Neural crest cell (in vitro differentiated cells): ENCODE results near the gene CES4A. TPM values are rescaled to one million over a fixed set of nuclear protein-coding genes. Genes with fewer than 3 reads are reported as not detected.
"Not testable (repeated sequence)": the region's sequence is repeated elsewhere in the genome, so short reads cannot be mapped to it uniquely, and the experiment has no call there.

ENCODE experiments used
- DNase-seq: peaks from one replicate; pipeline ENCODE4 v3.0.0; 2021; ENCODE audit warnings: low read depth, mixed read lengths, low spot score
- H3K27ac Mint-ChIP-seq: one replicate; pipeline ENCODE4 v1.8.0; 2021; ENCODE audit warnings: mild to moderate bottlenecking, mixed read lengths; ENCODE audit not compliant: unreplicated experiment
- H3K27me3 Mint-ChIP-seq: 2 replicates; pipeline ENCODE4 v1.8.0; 2021; ENCODE audit warnings: low read depth, mild to moderate bottlenecking, mixed read lengths
- H3K36me3 Mint-ChIP-seq: 2 replicates; pipeline ENCODE4 v1.8.0; 2021; ENCODE audit warnings: low read depth, mild to moderate bottlenecking, mixed read lengths
- H3K4me1 Mint-ChIP-seq: 2 replicates; pipeline ENCODE4 v1.8.0; 2021; ENCODE audit warnings: mixed read lengths
- H3K4me3 Mint-ChIP-seq: one replicate; pipeline ENCODE4 v1.8.0; 2021; ENCODE audit warnings: mild to moderate bottlenecking, mixed read lengths
- H3K9me3 Mint-ChIP-seq: 2 replicates; pipeline ENCODE4 v1.8.0; 2021; ENCODE audit warnings: mixed read lengths
- total RNA-seq: library from RNA; stranded (reverse); gene quantifications from 2 replicates; pipeline ENCODE4 v1.2.1, GENCODE V29; 2021
- TF ChIP-seq, protein P1 (sequence below): fragments of 200-600 bp; sonication (generic); conservative IDR thresholded peaks from 2 replicates; pipeline ENCODE4 v1.5.0; 2021; ENCODE audit warnings: antibody characterized with exemption, mild to moderate bottlenecking

Gene CES4A
- total RNA-seq, 1 donor from 2014 or later, result 1.8 TPM

DNA sequence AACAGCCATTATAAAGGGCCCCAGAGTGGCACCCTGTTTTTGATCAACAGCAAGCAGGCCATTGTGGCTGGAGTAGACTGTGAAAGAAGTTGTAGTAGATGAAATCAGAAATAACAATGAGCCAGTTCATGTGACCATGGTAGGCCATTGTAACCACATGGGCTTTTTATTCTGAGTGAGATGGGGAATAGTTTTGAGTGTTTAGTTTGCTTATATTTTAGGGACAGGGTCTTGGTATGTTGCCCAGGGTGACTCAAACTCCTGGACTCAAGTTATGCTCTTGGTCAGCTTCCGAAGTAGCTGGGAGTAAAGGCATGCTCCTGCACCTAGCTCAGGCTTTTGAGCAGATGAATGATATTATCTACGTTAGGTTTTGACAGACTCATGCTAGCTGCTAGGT lies 52.5 kb downstream of the CES4A start:
- Mint-ChIP-seq H3K4me3 (no peak overlapping the region), H3K27ac (peak overlapping the region; percentile 39), H3K36me3 (peaks cover 13% of the 10 kb centered on the region), H3K27me3 (no peaks in the 10 kb centered on the region), H3K4me1 (peaks cover 29% of the 10 kb centered on the region), H3K9me3 (no peaks in the 10 kb centered on the region)
- no peak for DNase-seq
- TF ChIP-seq, protein P1, sequence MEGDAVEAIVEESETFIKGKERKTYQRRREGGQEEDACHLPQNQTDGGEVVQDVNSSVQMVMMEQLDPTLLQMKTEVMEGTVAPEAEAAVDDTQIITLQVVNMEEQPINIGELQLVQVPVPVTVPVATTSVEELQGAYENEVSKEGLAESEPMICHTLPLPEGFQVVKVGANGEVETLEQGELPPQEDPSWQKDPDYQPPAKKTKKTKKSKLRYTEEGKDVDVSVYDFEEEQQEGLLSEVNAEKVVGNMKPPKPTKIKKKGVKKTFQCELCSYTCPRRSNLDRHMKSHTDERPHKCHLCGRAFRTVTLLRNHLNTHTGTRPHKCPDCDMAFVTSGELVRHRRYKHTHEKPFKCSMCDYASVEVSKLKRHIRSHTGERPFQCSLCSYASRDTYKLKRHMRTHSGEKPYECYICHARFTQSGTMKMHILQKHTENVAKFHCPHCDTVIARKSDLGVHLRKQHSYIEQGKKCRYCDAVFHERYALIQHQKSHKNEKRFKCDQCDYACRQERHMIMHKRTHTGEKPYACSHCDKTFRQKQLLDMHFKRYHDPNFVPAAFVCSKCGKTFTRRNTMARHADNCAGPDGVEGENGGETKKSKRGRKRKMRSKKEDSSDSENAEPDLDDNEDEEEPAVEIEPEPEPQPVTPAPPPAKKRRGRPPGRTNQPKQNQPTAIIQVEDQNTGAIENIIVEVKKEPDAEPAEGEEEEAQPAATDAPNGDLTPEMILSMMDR, result no peak

GRCh38 chr16:67041520-67041919 lies 53.1 kb downstream of the CES4A start:
- not testable (repeated sequence) for H3K4me3 Mint-ChIP-seq, H3K27me3 Mint-ChIP-seq, H3K9me3 Mint-ChIP-seq, DNase-seq, H3K27ac Mint-ChIP-seq
- peaks cover 23% of the 10 kb centered on the region for H3K4me1 Mint-ChIP-seq
- peaks cover 11% of the 10 kb centered on the region for H3K36me3 Mint-ChIP-seq

GRCh38 chr16:67043420-67043819 lies 55.0 kb downstream of the CES4A start:
- Mint-ChIP-seq H3K36me3 (peaks cover 10% of the 10 kb centered on the region), H3K27ac (no peak overlapping the region), H3K27me3 (no peaks in the 10 kb centered on the region), H3K4me1 (peaks cover 21% of the 10 kb centered on the region), H3K9me3 (no peaks in the 10 kb centered on the region), H3K4me3 (no peak overlapping the region)
- DNase-seq, result no peak
- TF ChIP-seq, protein P1, result no peak

- Mint-ChIP-seq H3K36me3 (peaks cover 3% of the 10 kb centered on the region), H3K4me1 (peaks cover 6% of the 10 kb centered on the region), H3K4me3 (no peak overlapping the region), H3K27ac (no peak overlapping the region), H3K27me3 (no peaks in the 10 kb centered on the region), H3K9me3 (no peaks in the 10 kb centered on the region)
- TF ChIP-seq, protein P1, result no peak
- no peak for DNase-seq
Measured at GRCh38 chr16:67050796-67051195, 62.4 kb downstream of the CES4A start.

- H3K4me3 Mint-ChIP-seq, result no peak overlapping the region
- H3K4me1 Mint-ChIP-seq, result peaks cover 13% of the 10 kb centered on the region
- H3K27me3 Mint-ChIP-seq, result no peaks in the 10 kb centered on the region
- H3K27ac Mint-ChIP-seq, result no peak overlapping the region
- no peak for DNase-seq
- H3K9me3 Mint-ChIP-seq, result no peaks in the 10 kb centered on the region
- TF ChIP-seq, protein P1, result no peak
- peaks cover 6% of the 10 kb centered on the region for H3K36me3 Mint-ChIP-seq
Measured at GRCh38 chr16:67052399-67052798, 64.0 kb downstream of the CES4A start.

DNA sequence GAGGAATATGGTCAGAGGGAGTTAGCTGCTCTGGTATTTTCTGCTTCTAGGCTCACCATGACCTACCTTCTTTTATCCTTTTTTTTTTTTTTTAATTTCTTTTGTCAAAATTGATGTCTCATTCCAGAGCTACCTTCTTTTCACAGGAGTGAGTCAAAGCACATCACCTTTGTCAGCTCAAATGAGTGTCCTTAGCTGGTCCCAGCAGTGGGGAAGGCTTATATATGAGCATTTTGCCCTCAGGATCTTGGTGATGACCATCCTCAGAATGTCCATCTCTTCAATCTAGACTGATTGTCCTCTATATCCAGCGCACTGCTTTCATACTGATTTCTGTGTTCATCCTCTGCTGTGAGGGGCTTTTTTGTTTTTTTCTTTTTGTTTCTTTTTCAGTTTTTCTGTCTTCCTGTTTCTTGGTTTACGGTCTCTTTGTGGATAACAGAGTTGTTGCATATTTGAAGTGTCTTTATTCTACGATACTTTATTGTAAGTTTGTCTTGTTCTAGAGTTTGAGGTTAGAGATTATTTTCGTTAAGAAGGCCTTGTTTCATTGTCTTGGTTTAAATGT lies 65.5 kb downstream of the CES4A start:
- Mint-ChIP-seq H3K9me3 (no peaks in the 10 kb centered on the region), H3K27ac (no peak overlapping the region)
- TF ChIP-seq, protein P1, result no peak

More for the DNA sequence above, 65.5 kb downstream of the CES4A start:
- Mint-ChIP-seq H3K4me1 (peaks cover 13% of the 10 kb centered on the region), H3K4me3 (no peak overlapping the region), H3K27me3 (no peaks in the 10 kb centered on the region), H3K36me3 (peaks cover 6% of the 10 kb centered on the region)
- DNase-seq, result no peak
